Immature natural killer cell (primary cell): ENCODE data around the gene LAMB4. TPM values are rescaled to one million over a fixed set of nuclear protein-coding genes. Genes with fewer than 3 reads are reported as not detected.

Source experiments
- DNase-seq, 3 donors: peaks; one replicate each; pipeline ENCODE4 v3.0.0; 2022; ENCODE audit warnings: mixed read lengths in 1 of 3
- H3K27ac Mint-ChIP-seq, 6 donors: one replicate each; pipeline ENCODE4 v1.8.0; 2020; ENCODE audit warnings: mixed read lengths in 6 of 6, mild to moderate bottlenecking in 5 of 6, inconsistent platforms in 4 of 6, moderate library complexity in 3 of 6
- H3K27me3 Mint-ChIP-seq, 3 donors: one replicate each; pipeline ENCODE4 v1.8.0; 2020 to 2021; ENCODE audit warnings: low read depth in 3 of 3, mild to moderate bottlenecking in 3 of 3, mixed read lengths in 3 of 3, moderate library complexity in 3 of 3, inconsistent platforms in 1 of 3
- H3K36me3 Mint-ChIP-seq, 3 donors: one replicate each; pipeline ENCODE4 v1.8.0; 2020; ENCODE audit warnings: mixed read lengths in 3 of 3, inconsistent platforms in 2 of 3, mild to moderate bottlenecking in 2 of 3
- H3K4me1 Mint-ChIP-seq, 2 donors: one replicate each; pipeline ENCODE4 v1.8.0; 2020; ENCODE audit warnings: inconsistent platforms in 2 of 2, mild to moderate bottlenecking in 2 of 2, mixed read lengths in 2 of 2, moderate library complexity in 1 of 2
- H3K4me3 Mint-ChIP-seq, 5 donors: one replicate each; pipeline ENCODE4 v1.8.0; 2020; ENCODE audit warnings: mild to moderate bottlenecking in 5 of 5, mixed read lengths in 5 of 5, inconsistent platforms in 3 of 5, moderate library complexity in 3 of 5
- H3K9me3 Mint-ChIP-seq, 6 donors: one replicate each; pipeline ENCODE4 v1.8.0; 2020; ENCODE audit warnings: mild to moderate bottlenecking in 6 of 6, mixed read lengths in 6 of 6, inconsistent platforms in 4 of 6, moderate library complexity in 3 of 6
- polyA plus RNA-seq, 3 donors: library from polyadenylated mRNA; unstranded; fragments of 300-500 nt; fragmentation: Illumina TruSeq; gene quantifications; one replicate each; pipeline ENCODE4 v1.2.3, GENCODE V29; 2021

LAMB4 gene
- polyA plus RNA-seq, 3 donors from 2014 or later = not detected

GRCh38 chr7:108135446-108136190 lies 5.5 kb upstream of the LAMB4 start:
- Mint-ChIP-seq H3K9me3 (no peaks in the 10 kb centered on the region), H3K27ac (peak overlapping the region; percentile 40 to 90 (median 72)), H3K4me1 (peaks cover 20% of the 10 kb centered on the region in 2 donors), H3K27me3 (peaks cover 0 to 6% (median 4%) of the 10 kb centered on the region in 3 donors), H3K36me3 (peaks cover 0 to 3% (median 0%) of the 10 kb centered on the region in 3 donors), H3K4me3 (peak overlapping the region; percentile 36 to 74 (median 52))
- DNase-seq = peak; percentile 39 to 51 (median 40)

- no peak overlapping the region for H3K4me3 Mint-ChIP-seq
- H3K4me1 Mint-ChIP-seq = peaks cover 20% of the 10 kb centered on the region in 2 donors
- H3K27me3 Mint-ChIP-seq = peaks cover 0 to 5% (median 2%) of the 10 kb centered on the region in 3 donors
- no peak for DNase-seq
- no peaks in the 10 kb centered on the region for H3K9me3 Mint-ChIP-seq
- H3K27ac Mint-ChIP-seq = peak overlapping the region in 1 of 6 donors; percentile 50
- peaks cover 0 to 3% (median 0%) of the 10 kb centered on the region in 3 donors for H3K36me3 Mint-ChIP-seq
These were observed 4.3 kb upstream of the LAMB4 start for GRCh38 chr7:108134486-108134885.

GRCh38 chr7:108132551-108133265 lies 2.5 kb upstream of the LAMB4 start:
- DNase-seq = no peak
- Mint-ChIP-seq H3K36me3 (peaks cover 0 to 3% (median 0%) of the 10 kb centered on the region in 3 donors), H3K4me1 (peaks cover 20% of the 10 kb centered on the region in 2 donors), H3K4me3 (no peak overlapping the region), H3K27ac (no peak overlapping the region), H3K9me3 (no peaks in the 10 kb centered on the region), H3K27me3 (peaks cover 0 to 3% (median 2%) of the 10 kb centered on the region in 3 donors)

GRCh38 chr7:108129018-108129965 lies 869 bp downstream of the LAMB4 start:
- no peaks in the 10 kb centered on the region for H3K9me3 Mint-ChIP-seq
- no peak overlapping the region for H3K4me3 Mint-ChIP-seq
- H3K27me3 Mint-ChIP-seq = peaks cover 0 to 7% (median 0%) of the 10 kb centered on the region in 3 donors
- H3K27ac Mint-ChIP-seq = no peak overlapping the region
- DNase-seq = no peak
- no peaks in the 10 kb centered on the region for H3K36me3 Mint-ChIP-seq
- no peaks in the 10 kb centered on the region for H3K4me1 Mint-ChIP-seq

GRCh38 chr7:108128514-108128913 lies 1.6 kb downstream of the LAMB4 start:
- H3K9me3 Mint-ChIP-seq = no peaks in the 10 kb centered on the region

GRCh38 chr7:108127461-108127860 lies 2.7 kb downstream of the LAMB4 start:
- no peak overlapping the region for H3K27ac Mint-ChIP-seq
- H3K4me3 Mint-ChIP-seq = no peak overlapping the region
- no peaks in the 10 kb centered on the region for H3K4me1 Mint-ChIP-seq
- H3K9me3 Mint-ChIP-seq = no peaks in the 10 kb centered on the region
- no peak for DNase-seq
- H3K36me3 Mint-ChIP-seq = no peaks in the 10 kb centered on the region
- peaks cover 0 to 6% (median 0%) of the 10 kb centered on the region in 3 donors for H3K27me3 Mint-ChIP-seq

More at GRCh38 chr7:108128514-108128913, 1.6 kb downstream of the LAMB4 start:
- Mint-ChIP-seq H3K4me3 (no peak overlapping the region), H3K4me1 (no peaks in the 10 kb centered on the region), H3K27ac (no peak overlapping the region), H3K36me3 (no peaks in the 10 kb centered on the region), H3K27me3 (peaks cover 0 to 7% (median 0%) of the 10 kb centered on the region in 3 donors)
- no peak for DNase-seq

- H3K9me3 Mint-ChIP-seq = no peaks in the 10 kb centered on the region
- H3K4me1 Mint-ChIP-seq = no peaks in the 10 kb centered on the region
- no peak for DNase-seq
- no peak overlapping the region for H3K4me3 Mint-ChIP-seq
- H3K27ac Mint-ChIP-seq = no peak overlapping the region
- H3K36me3 Mint-ChIP-seq = no peaks in the 10 kb centered on the region
- H3K27me3 Mint-ChIP-seq = peaks cover 0 to 9% (median 0%) of the 10 kb centered on the region in 3 donors
These were observed 5.3 kb downstream of the LAMB4 start for GRCh38 chr7:108124820-108125219.

GRCh38 chr7:108122181-108122580 lies 8.0 kb downstream of the LAMB4 start:
- no peak overlapping the region for H3K4me3 Mint-ChIP-seq
- DNase-seq = no peak
- no peaks in the 10 kb centered on the region for H3K4me1 Mint-ChIP-seq
- no peaks in the 10 kb centered on the region for H3K9me3 Mint-ChIP-seq
- H3K27ac Mint-ChIP-seq = no peak overlapping the region
- H3K36me3 Mint-ChIP-seq = no peaks in the 10 kb centered on the region
- H3K27me3 Mint-ChIP-seq = peaks cover 1 to 9% (median 1%) of the 10 kb centered on the region in 3 donors

GRCh38 chr7:108120933-108121332 lies 9.2 kb downstream of the LAMB4 start:
- H3K27me3 Mint-ChIP-seq = peaks cover 1 to 6% (median 2%) of the 10 kb centered on the region in 3 donors
- H3K9me3 Mint-ChIP-seq = no peaks in the 10 kb centered on the region
- DNase-seq = no peak
- H3K4me1 Mint-ChIP-seq = no peaks in the 10 kb centered on the region
- H3K27ac Mint-ChIP-seq = no peak overlapping the region
- no peak overlapping the region for H3K4me3 Mint-ChIP-seq
- no peaks in the 10 kb centered on the region for H3K36me3 Mint-ChIP-seq

- Mint-ChIP-seq H3K27ac (no peak overlapping the region), H3K36me3 (no peaks in the 10 kb centered on the region), H3K4me3 (no peak overlapping the region), H3K27me3 (peaks cover 1 to 6% (median 3%) of the 10 kb centered on the region in 3 donors), H3K9me3 (no peaks in the 10 kb centered on the region), H3K4me1 (no peaks in the 10 kb centered on the region)
- no peak for DNase-seq
These were observed 10.0 kb downstream of the LAMB4 start for GRCh38 chr7:108120196-108120595.

- H3K4me3 Mint-ChIP-seq = no peak overlapping the region
- H3K27me3 Mint-ChIP-seq = peaks cover 1 to 3% (median 3%) of the 10 kb centered on the region in 3 donors
- no peak for DNase-seq
- no peaks in the 10 kb centered on the region for H3K4me1 Mint-ChIP-seq
- no peaks in the 10 kb centered on the region for H3K9me3 Mint-ChIP-seq
- H3K27ac Mint-ChIP-seq = peak overlapping the region in 1 of 6 donors; percentile 18
- no peaks in the 10 kb centered on the region for H3K36me3 Mint-ChIP-seq
These were observed 11.2 kb downstream of the LAMB4 start for GRCh38 chr7:108118959-108119358.

- Mint-ChIP-seq H3K36me3 (no peaks in the 10 kb centered on the region), H3K9me3 (no peaks in the 10 kb centered on the region), H3K4me3 (no peak overlapping the region), H3K27me3 (peaks cover 1 to 3% (median 2%) of the 10 kb centered on the region in 3 donors), H3K4me1 (no peaks in the 10 kb centered on the region), H3K27ac (no peak overlapping the region)
- peak in 2 of 3 donors; percentile 6 to 9 for DNase-seq
These were observed 15.9 kb downstream of the LAMB4 start for GRCh38 chr7:108114117-108114841.

- no peak for DNase-seq
- peaks cover 1 to 3% (median 2%) of the 10 kb centered on the region in 3 donors for H3K27me3 Mint-ChIP-seq
- H3K36me3 Mint-ChIP-seq = no peaks in the 10 kb centered on the region
- H3K4me3 Mint-ChIP-seq = no peak overlapping the region
- no peaks in the 10 kb centered on the region for H3K9me3 Mint-ChIP-seq
- H3K27ac Mint-ChIP-seq = no peak overlapping the region
- no peaks in the 10 kb centered on the region for H3K4me1 Mint-ChIP-seq
These were observed 17.5 kb downstream of the LAMB4 start for GRCh38 chr7:108112683-108113082.
